WTC11 (cell line): ENCODE measurements around the gene RNF212.

Experiments
- CTCF ChIP-seq: fragments of 200-600 bp; IDR thresholded peaks from 2 replicates; pipeline ENCODE4 v1.8.0; 2022; ENCODE audit warnings: antibody characterized with exemption
- GABPB1 ChIP-seq: sonication (generic); formaldehyde crosslinking; IDR thresholded peaks from 2 replicates; pipeline ENCODE4 v1.8.1; 2023; ENCODE audit warnings: mild to moderate bottlenecking, missing genetic modification reagents
- GTF2I ChIP-seq: fragments of 250-450 bp; sonication (Bioruptor Pico); conservative IDR thresholded peaks from 2 replicates; pipeline ENCODE4 v1.4.0; 2021; ENCODE audit warnings: mild to moderate bottlenecking
- JUN ChIP-seq: sonication (generic); formaldehyde crosslinking; IDR thresholded peaks from 2 replicates; pipeline ENCODE4 v1.8.0; 2023; ENCODE audit warnings: mild to moderate bottlenecking, missing genetic modification reagents
- TCF7 ChIP-seq: sonication (generic); formaldehyde crosslinking; IDR thresholded peaks from 2 replicates; pipeline ENCODE4 v1.8.0; 2022; ENCODE audit warnings: mild to moderate bottlenecking, low read depth, missing genetic modification reagents, moderate library complexity
- TEAD4 ChIP-seq: sonication (generic); formaldehyde crosslinking; IDR thresholded peaks from 2 replicates; pipeline ENCODE4 v1.8.0; 2022; ENCODE audit warnings: mild to moderate bottlenecking, missing genetic modification reagents
- USF1 ChIP-seq: sonication (generic); formaldehyde crosslinking; IDR thresholded peaks from 2 replicates; pipeline ENCODE4 v1.8.0; 2022; ENCODE audit warnings: mild to moderate bottlenecking, missing genetic modification reagents
- ZNF138 ChIP-seq: sonication (generic); formaldehyde crosslinking; conservative IDR thresholded peaks from 2 replicates; pipeline ENCODE4 v1.8.1; 2022; ENCODE audit warnings: mild to moderate bottlenecking, moderate library complexity, missing genetic modification reagents
- ZNF263 ChIP-seq: sonication (generic); formaldehyde crosslinking; IDR thresholded peaks from 2 replicates; pipeline ENCODE4 v1.8.1; 2022; ENCODE audit warnings: low read depth, mild to moderate bottlenecking, moderate library complexity, missing genetic modification reagents
- ZNF423 ChIP-seq: fragments of 250-450 bp; sonication (Bioruptor Pico); IDR thresholded peaks from 2 replicates; pipeline ENCODE4 v2.1.2; 2022; ENCODE audit warnings: mild to moderate bottlenecking, moderate library complexity
- TF ChIP-seq, protein P1 (sequence below): sonication (generic); formaldehyde crosslinking; IDR thresholded peaks from 2 replicates; pipeline ENCODE4 v1.8.0; 2023; ENCODE audit warnings: missing genetic modification reagents, mild to moderate bottlenecking, borderline replicate concordance
- TF ChIP-seq, protein P2 (sequence below): sonication (generic); formaldehyde crosslinking; IDR thresholded peaks from 2 replicates; pipeline ENCODE4 v1.8.0; 2022; ENCODE audit warnings: mild to moderate bottlenecking, missing genetic modification reagents
- TF ChIP-seq, protein P3 (sequence below): sonication (generic); formaldehyde crosslinking; IDR thresholded peaks from 2 replicates; pipeline ENCODE4 v1.8.1; 2022; ENCODE audit warnings: low read depth, missing genetic modification reagents, borderline replicate concordance
- TF ChIP-seq, protein P4 (sequence below): fragments of 250-450 bp; sonication (Bioruptor Pico); IDR thresholded peaks from 2 replicates; pipeline ENCODE4 v2.1.2; 2022; ENCODE audit warnings: mild to moderate bottlenecking, moderate library complexity

DNA sequence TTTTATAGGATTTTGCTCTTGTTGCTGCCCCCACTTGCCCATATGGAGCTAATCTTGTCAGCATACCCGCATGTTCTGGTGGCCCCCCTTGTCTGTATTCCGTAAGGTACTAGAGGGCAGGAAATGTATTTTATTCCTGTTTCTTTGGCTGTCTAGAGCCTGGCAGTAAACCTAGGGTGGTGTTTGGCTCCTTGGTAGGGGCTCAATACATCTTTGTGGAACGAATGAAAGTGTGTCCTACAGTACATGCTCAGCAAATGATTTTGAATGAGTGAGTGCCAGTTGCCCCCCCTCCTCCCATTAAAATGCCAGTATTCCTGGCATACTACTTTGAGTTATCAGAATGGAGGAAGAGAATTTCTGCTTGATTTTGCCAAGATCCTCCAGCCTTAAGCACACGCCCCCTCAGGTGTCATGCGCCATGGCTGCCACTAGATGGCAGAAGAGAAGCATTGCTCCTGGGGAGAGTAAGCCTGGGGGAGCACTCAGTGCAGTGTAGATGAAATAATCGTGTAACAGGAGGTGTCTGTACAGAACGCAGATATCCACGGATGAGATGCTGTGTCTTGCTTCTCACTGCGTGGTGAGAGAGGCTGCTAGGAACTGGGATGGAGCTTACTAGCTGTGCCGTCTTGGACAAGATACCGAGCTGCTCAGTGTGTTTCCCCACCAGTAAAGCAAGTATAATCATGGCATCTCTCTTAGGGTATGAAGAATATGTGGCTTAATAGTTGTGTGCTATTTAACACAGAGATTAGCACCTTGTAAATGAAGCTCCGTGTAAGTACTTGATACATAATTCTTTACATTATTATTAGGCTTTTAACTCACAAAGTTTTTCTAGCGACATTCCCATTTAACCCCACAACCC, 17.2 kb upstream of the RNF212 start:
- TF ChIP-seq GABPB1 (no peak), TCF7 (CRISPR knock-in tag) (no peak), USF1 (CRISPR knock-in tag) (no peak), ZNF263 (no peak), TEAD4 (no peak), JUN (CRISPR knock-in tag) (no peak), ZNF138 (CRISPR knock-in tag) (no peak), CTCF (peak; percentile 99), GTF2I (CRISPR knock-in tag) (no peak), ZNF423 (CRISPR knock-in tag) (no peak)
- TF ChIP-seq, protein P1, sequence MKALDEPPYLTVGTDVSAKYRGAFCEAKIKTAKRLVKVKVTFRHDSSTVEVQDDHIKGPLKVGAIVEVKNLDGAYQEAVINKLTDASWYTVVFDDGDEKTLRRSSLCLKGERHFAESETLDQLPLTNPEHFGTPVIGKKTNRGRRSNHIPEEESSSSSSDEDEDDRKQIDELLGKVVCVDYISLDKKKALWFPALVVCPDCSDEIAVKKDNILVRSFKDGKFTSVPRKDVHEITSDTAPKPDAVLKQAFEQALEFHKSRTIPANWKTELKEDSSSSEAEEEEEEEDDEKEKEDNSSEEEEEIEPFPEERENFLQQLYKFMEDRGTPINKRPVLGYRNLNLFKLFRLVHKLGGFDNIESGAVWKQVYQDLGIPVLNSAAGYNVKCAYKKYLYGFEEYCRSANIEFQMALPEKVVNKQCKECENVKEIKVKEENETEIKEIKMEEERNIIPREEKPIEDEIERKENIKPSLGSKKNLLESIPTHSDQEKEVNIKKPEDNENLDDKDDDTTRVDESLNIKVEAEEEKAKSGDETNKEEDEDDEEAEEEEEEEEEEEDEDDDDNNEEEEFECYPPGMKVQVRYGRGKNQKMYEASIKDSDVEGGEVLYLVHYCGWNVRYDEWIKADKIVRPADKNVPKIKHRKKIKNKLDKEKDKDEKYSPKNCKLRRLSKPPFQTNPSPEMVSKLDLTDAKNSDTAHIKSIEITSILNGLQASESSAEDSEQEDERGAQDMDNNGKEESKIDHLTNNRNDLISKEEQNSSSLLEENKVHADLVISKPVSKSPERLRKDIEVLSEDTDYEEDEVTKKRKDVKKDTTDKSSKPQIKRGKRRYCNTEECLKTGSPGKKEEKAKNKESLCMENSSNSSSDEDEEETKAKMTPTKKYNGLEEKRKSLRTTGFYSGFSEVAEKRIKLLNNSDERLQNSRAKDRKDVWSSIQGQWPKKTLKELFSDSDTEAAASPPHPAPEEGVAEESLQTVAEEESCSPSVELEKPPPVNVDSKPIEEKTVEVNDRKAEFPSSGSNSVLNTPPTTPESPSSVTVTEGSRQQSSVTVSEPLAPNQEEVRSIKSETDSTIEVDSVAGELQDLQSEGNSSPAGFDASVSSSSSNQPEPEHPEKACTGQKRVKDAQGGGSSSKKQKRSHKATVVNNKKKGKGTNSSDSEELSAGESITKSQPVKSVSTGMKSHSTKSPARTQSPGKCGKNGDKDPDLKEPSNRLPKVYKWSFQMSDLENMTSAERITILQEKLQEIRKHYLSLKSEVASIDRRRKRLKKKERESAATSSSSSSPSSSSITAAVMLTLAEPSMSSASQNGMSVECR = no peak
- TF ChIP-seq, protein P2, sequence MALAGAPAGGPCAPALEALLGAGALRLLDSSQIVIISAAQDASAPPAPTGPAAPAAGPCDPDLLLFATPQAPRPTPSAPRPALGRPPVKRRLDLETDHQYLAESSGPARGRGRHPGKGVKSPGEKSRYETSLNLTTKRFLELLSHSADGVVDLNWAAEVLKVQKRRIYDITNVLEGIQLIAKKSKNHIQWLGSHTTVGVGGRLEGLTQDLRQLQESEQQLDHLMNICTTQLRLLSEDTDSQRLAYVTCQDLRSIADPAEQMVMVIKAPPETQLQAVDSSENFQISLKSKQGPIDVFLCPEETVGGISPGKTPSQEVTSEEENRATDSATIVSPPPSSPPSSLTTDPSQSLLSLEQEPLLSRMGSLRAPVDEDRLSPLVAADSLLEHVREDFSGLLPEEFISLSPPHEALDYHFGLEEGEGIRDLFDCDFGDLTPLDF (CRISPR knock-in tag) = no peak
- TF ChIP-seq, protein P3, sequence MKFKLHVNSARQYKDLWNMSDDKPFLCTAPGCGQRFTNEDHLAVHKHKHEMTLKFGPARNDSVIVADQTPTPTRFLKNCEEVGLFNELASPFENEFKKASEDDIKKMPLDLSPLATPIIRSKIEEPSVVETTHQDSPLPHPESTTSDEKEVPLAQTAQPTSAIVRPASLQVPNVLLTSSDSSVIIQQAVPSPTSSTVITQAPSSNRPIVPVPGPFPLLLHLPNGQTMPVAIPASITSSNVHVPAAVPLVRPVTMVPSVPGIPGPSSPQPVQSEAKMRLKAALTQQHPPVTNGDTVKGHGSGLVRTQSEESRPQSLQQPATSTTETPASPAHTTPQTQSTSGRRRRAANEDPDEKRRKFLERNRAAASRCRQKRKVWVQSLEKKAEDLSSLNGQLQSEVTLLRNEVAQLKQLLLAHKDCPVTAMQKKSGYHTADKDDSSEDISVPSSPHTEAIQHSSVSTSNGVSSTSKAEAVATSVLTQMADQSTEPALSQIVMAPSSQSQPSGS = no peak
- TF ChIP-seq, protein P4, sequence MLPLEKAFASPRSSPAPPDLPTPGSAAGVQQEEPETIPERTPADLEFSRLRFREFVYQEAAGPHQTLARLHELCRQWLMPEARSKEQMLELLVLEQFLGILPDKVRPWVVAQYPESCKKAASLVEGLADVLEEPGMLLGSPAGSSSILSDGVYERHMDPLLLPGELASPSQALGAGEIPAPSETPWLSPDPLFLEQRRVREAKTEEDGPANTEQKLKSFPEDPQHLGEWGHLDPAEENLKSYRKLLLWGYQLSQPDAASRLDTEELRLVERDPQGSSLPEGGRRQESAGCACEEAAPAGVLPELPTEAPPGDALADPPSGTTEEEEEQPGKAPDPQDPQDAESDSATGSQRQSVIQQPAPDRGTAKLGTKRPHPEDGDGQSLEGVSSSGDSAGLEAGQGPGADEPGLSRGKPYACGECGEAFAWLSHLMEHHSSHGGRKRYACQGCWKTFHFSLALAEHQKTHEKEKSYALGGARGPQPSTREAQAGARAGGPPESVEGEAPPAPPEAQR (CRISPR knock-in tag) = no peak
